ENCODE results near the gene EEF2.

GRCh38 chr19:3931041-3931440, 54.2 kb downstream of the EEF2 start:
- TF ChIP-seq, protein P1, sequence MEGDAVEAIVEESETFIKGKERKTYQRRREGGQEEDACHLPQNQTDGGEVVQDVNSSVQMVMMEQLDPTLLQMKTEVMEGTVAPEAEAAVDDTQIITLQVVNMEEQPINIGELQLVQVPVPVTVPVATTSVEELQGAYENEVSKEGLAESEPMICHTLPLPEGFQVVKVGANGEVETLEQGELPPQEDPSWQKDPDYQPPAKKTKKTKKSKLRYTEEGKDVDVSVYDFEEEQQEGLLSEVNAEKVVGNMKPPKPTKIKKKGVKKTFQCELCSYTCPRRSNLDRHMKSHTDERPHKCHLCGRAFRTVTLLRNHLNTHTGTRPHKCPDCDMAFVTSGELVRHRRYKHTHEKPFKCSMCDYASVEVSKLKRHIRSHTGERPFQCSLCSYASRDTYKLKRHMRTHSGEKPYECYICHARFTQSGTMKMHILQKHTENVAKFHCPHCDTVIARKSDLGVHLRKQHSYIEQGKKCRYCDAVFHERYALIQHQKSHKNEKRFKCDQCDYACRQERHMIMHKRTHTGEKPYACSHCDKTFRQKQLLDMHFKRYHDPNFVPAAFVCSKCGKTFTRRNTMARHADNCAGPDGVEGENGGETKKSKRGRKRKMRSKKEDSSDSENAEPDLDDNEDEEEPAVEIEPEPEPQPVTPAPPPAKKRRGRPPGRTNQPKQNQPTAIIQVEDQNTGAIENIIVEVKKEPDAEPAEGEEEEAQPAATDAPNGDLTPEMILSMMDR (IDR thresholded peaks at IDR 0.05) = no peak
- TF ChIP-seq POLR2AphosphoS5 (IDR thresholded peaks at IDR 0.05) (no peak), POLR2A (IDR thresholded peaks at IDR 0.05) (no peak)

Data from suprapubic skin (tissue), 4 donors.